ENCODE results near the gene PTTG1IP.
"Not testable (repeated sequence)": the region's sequence is repeated elsewhere in the genome, so short reads cannot be mapped to it uniquely, and the experiment has no call there.

Gene PTTG1IP

GRCh38 chr21:44834231-44834950 is 39.1 kb downstream of the PTTG1IP start:
- no peak for DNase-seq (ENCODE audit: insufficient read length, low spot score)
- TF ChIP-seq POLR2AphosphoS5 (IDR thresholded peaks at IDR 0.05; ENCODE audit: low read depth, low read length) (no peak), SPI1 (IDR thresholded peaks at IDR 0.05; ENCODE audit: low read depth, low read length) (no peak), POLR2A (IDR thresholded peaks at IDR 0.05; ENCODE audit: low read depth, low read length) (no peak), PAX5 (IDR thresholded peaks at IDR 0.05; ENCODE audit: insufficient read depth, low read length, severe bottlenecking) (no peak), POU2F2 (IDR thresholded peaks at IDR 0.05; ENCODE audit: low read depth, low read length) (no peak)
- no peak for FAIRE-seq

DNA sequence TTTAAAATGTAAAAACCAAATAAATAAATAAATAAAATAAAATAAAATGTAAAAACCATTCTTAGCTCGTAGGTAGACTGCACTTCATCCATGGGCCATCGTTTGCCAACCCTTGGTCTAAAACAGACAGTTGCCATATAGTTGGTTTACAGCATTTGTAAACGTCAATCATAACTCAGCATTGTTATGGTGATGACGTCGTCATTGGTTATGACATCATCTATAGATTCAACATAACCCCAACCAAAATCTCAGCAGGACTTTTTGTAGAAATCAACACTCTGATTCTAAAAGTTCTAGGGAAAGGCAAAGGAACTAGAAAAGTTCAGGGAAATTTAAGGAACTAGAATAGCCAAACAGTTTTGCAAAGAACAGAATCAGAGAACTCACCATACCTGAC is 39.8 kb downstream of the PTTG1IP start:
- FAIRE-seq (no peak), DNase-seq (ENCODE audit: insufficient read length, low spot score) (no peak)
- TF ChIP-seq POU2F2 (IDR thresholded peaks at IDR 0.05; ENCODE audit: low read depth, low read length) (no peak), TAF1 (IDR thresholded peaks at IDR 0.05; ENCODE audit: low read depth, low read length) (no peak), SPI1 (IDR thresholded peaks at IDR 0.05; ENCODE audit: low read depth, low read length) (no peak), POLR2AphosphoS5 (IDR thresholded peaks at IDR 0.05; ENCODE audit: low read depth, low read length) (no peak), POLR2A (IDR thresholded peaks at IDR 0.05; ENCODE audit: low read depth, low read length) (no peak), PAX5 (IDR thresholded peaks at IDR 0.05; ENCODE audit: insufficient read depth, low read length, severe bottlenecking) (no peak)

DNA sequence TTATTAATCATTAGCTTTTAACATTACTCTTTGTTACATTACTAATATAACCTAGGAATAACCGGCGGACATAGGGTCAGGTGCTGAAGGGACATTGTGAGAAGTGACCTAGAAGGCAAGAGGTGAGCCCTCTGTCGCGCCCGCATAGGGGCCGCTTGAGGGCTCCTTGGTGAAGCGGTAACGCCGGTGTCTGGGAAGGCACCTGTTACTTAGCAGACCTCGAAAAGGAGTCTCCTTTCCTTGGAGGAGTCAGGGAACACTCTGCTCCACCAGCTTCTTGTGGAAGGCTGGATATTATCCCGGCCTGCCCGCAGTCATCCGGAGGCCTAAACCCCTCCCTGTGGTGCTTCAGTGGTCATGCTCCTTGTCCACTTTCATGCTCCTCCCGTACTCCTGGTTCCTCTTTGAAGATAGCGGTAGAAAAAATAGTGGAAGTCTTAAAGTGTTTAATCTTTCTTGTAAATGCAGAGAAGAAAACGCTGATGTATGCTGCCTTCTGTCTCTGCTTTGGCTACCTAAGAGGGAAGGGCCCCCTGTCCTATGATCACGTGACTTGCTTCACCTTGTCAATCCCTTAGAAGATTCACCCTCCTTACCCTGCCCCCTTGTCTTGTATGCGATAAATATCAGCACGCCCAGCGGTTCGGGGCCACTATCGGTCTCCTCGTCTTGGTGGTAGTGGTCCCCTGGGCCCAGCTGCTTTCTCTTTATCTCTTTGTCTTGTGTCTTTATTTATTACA is 40.8 kb downstream of the PTTG1IP start:
- DNase-seq (ENCODE audit: insufficient read length, low spot score); FAIRE-seq: not testable (repeated sequence)

GRCh38 chr21:44831227-44831860 is 42.1 kb downstream of the PTTG1IP start:
- no peak for TF ChIP-seq PAX5 (IDR thresholded peaks at IDR 0.05; ENCODE audit: insufficient read depth, low read length, severe bottlenecking)
- DNase-seq (ENCODE audit: insufficient read length, low spot score), result no peak
- FAIRE-seq, result no peak

GRCh38 chr21:44829507-44830092 is 43.9 kb downstream of the PTTG1IP start:
- TF ChIP-seq POU2F2 (IDR thresholded peaks at IDR 0.05; ENCODE audit: low read depth, low read length), result no peak
- FAIRE-seq (peak; percentile 31), DNase-seq (ENCODE audit: insufficient read length, low spot score) (no peak)

- FAIRE-seq (no peak), DNase-seq (ENCODE audit: insufficient read length, low spot score) (no peak)
- TF ChIP-seq TAF1 (IDR thresholded peaks at IDR 0.05; ENCODE audit: low read depth, low read length), result no peak
- TF ChIP-seq PAX5 (IDR thresholded peaks at IDR 0.05; ENCODE audit: insufficient read depth, low read length, severe bottlenecking), result no peak
- no peak for TF ChIP-seq POLR2AphosphoS5 (IDR thresholded peaks at IDR 0.05; ENCODE audit: low read depth, low read length)
- TF ChIP-seq POU2F2 (IDR thresholded peaks at IDR 0.05; ENCODE audit: low read depth, low read length), result no peak
- TF ChIP-seq POLR2A (IDR thresholded peaks at IDR 0.05; ENCODE audit: low read depth, low read length), result no peak
- no peak for TF ChIP-seq SPI1 (IDR thresholded peaks at IDR 0.05; ENCODE audit: low read depth, low read length)
Observed at GRCh38 chr21:44828362-44829056, 45.0 kb downstream of the PTTG1IP start.

- TF ChIP-seq PAX5 (IDR thresholded peaks at IDR 0.05; ENCODE audit: insufficient read depth, low read length, severe bottlenecking) (no peak), POU2F2 (IDR thresholded peaks at IDR 0.05; ENCODE audit: low read depth, low read length) (no peak), SPI1 (IDR thresholded peaks at IDR 0.05; ENCODE audit: low read depth, low read length) (no peak), TAF1 (IDR thresholded peaks at IDR 0.05; ENCODE audit: low read depth, low read length) (no peak), POLR2A (IDR thresholded peaks at IDR 0.05; ENCODE audit: low read depth, low read length) (no peak), POLR2AphosphoS5 (IDR thresholded peaks at IDR 0.05; ENCODE audit: low read depth, low read length) (no peak)
- FAIRE-seq (no peak), DNase-seq (ENCODE audit: insufficient read length, low spot score) (no peak)
Observed at GRCh38 chr21:44823179-44823660, 50.3 kb downstream of the PTTG1IP start.

- TF ChIP-seq POLR2AphosphoS5 (IDR thresholded peaks at IDR 0.05; ENCODE audit: low read depth, low read length) (no peak), POLR2A (IDR thresholded peaks at IDR 0.05; ENCODE audit: low read depth, low read length) (no peak), TAF1 (IDR thresholded peaks at IDR 0.05; ENCODE audit: low read depth, low read length) (no peak), POU2F2 (IDR thresholded peaks at IDR 0.05; ENCODE audit: low read depth, low read length) (no peak), SPI1 (IDR thresholded peaks at IDR 0.05; ENCODE audit: low read depth, low read length) (no peak), PAX5 (IDR thresholded peaks at IDR 0.05; ENCODE audit: insufficient read depth, low read length, severe bottlenecking) (no peak)
- FAIRE-seq, result no peak
- DNase-seq (ENCODE audit: insufficient read length, low spot score), result no peak
Observed at GRCh38 chr21:44822484-44823178, 50.9 kb downstream of the PTTG1IP start.

DNA sequence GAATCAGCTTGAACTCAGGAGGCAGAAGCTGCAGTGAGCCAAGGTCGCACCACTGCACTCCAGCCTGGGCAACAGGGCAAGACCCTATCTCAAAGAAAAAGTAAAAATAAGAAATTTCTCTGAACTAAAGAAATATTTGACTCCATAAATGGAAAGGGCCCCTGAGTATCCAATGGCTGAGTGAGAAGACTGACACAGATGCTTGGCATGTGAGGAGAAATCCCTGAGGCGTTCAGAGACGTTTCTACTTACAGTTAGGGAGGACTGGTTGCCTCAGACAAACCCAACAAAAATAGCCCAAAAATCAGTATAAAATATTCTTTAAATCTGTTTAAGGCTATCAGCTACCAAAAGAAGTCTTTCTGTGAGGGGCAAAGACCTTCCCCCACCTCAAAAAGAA is 52.6 kb downstream of the PTTG1IP start:
- TF ChIP-seq POLR2A (IDR thresholded peaks at IDR 0.05; ENCODE audit: low read depth, low read length) (no peak), SPI1 (IDR thresholded peaks at IDR 0.05; ENCODE audit: low read depth, low read length) (no peak), POU2F2 (IDR thresholded peaks at IDR 0.05; ENCODE audit: low read depth, low read length) (no peak), POLR2AphosphoS5 (IDR thresholded peaks at IDR 0.05; ENCODE audit: low read depth, low read length) (no peak), PAX5 (IDR thresholded peaks at IDR 0.05; ENCODE audit: insufficient read depth, low read length, severe bottlenecking) (no peak), TAF1 (IDR thresholded peaks at IDR 0.05; ENCODE audit: low read depth, low read length) (no peak)
- DNase-seq (ENCODE audit: insufficient read length, low spot score) (no peak), FAIRE-seq (no peak)

Measured in GM12891 (cell line).